ENCODE data around the gene ZNF503. TPM values are rescaled to one million over a fixed set of nuclear protein-coding genes. Genes with fewer than 3 reads are reported as not detected.

ZNF503 gene, protein sequence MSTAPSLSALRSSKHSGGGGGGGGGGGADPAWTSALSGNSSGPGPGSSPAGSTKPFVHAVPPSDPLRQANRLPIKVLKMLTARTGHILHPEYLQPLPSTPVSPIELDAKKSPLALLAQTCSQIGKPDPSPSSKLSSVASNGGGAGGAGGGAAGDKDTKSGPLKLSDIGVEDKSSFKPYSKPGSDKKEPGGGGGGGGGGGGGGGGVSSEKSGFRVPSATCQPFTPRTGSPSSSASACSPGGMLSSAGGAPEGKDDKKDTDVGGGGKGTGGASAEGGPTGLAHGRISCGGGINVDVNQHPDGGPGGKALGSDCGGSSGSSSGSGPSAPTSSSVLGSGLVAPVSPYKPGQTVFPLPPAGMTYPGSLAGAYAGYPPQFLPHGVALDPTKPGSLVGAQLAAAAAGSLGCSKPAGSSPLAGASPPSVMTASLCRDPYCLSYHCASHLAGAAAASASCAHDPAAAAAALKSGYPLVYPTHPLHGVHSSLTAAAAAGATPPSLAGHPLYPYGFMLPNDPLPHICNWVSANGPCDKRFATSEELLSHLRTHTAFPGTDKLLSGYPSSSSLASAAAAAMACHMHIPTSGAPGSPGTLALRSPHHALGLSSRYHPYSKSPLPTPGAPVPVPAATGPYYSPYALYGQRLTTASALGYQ
- 10 to 100 TPM in 2 of 4 donors, 1 to 10 TPM in 2; 2.0 to 17.2 (median 8.9) TPM for polyA plus RNA-seq
- long read RNA-seq, donor 1, transcript ZNF503-201 (2 exons, 3,347 nt): major isoform, 15 of 15 reads
- long read RNA-seq, donor 1, partial matches to known transcripts: 0 of 15 reads
- long read RNA-seq, donor 1, other reads (novel, unspliced or antisense): 0 of 15 reads
- long read RNA-seq, donor 2, partial matches to known transcripts: 0 of 3 reads
- long read RNA-seq, donor 2, other reads (novel, unspliced or antisense): 0 of 3 reads
- long read RNA-seq, donor 3, transcript ZNF503-201 (2 exons, 3,347 nt): major isoform, 9 of 9 reads
- long read RNA-seq, donor 3, partial matches to known transcripts: 0 of 9 reads
- long read RNA-seq, donor 3, other reads (novel, unspliced or antisense): 0 of 9 reads
- long read RNA-seq, donor 4, partial matches to known transcripts: 0 of 1 reads
- long read RNA-seq, donor 4, other reads (novel, unspliced or antisense): 0 of 1 reads
- long read RNA-seq, donor 5: 0 reads
- long read RNA-seq, donor 6, partial matches to known transcripts: 0 of 3 reads
- long read RNA-seq, donor 6, other reads (novel, unspliced or antisense): 0 of 3 reads
- long read RNA-seq, donor 7: 0 reads
- long read RNA-seq, donor 8: 0 reads
- long read RNA-seq, donor 9, partial matches to known transcripts: 0 of 1 reads
- long read RNA-seq, donor 9, other reads (novel, unspliced or antisense): 0 of 1 reads
- long read RNA-seq, donor 10, transcript ZNF503-201 (2 exons, 3,347 nt): major isoform, 5 of 5 reads
- long read RNA-seq, donor 10, partial matches to known transcripts: 0 of 5 reads
- long read RNA-seq, donor 10, other reads (novel, unspliced or antisense): 0 of 5 reads

DNA sequence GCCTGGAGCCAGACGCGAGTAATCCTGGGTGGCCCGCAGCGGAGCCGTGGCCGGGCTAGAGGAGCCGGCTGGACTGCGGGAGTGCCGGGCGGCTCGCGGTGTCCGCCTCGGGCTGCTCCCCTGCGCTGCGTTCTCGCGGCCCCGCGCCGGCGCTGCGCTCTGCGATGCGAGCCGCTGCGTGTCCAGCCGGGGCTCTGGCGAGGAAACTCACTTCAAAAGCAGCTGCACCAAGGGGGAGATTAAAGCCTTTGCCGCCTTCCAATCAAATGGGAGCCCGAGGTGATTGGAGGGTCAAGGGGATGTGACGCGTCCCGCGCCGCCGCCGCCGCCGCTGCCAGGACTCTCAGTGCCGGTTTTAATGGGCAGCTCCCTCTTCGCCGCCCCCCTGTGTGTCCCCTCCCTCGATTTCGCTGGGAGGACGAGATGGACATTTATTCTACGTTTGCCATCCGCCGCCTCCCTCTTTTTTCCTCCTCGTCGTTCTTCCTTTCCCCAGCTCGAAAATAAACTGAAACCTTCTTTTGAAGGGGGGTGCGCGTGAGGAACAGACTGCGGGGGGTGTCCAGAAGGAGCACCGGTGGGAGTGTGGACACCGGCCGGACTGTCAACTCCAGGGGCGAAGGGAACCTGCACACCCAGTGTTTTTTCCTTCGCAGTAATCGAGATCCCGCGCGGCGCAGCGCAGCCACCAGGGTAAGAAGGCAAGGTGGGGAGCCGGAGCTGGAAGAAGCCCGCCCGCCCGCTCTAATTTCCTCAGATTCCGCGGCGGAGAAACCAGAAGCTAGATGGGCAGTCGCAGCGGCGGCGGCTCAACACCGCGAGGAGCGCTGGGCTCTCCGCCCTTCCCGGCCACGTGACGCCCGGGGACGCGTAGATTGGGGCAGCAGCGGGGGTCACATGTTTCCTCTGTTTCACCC is at the start of gene ZNF503:
TSS of gene ZNF503 (minus strand) at position 196 of the 917 bp plus-strand sequence. CDS start 345 bp downstream, outside the sequence.
- WGBS, 3 donors: 0 to 1% (median 1%) methylated on average over 80 to 88 of the region's 88 CpGs
- FAIRE-seq: no peak
- H3K27ac ChIP-seq (ENCODE audit: low read depth in 1 of 3, low read length in 2 of 3): peak within 1 kb of the TSS; percentile 89 to 98 (median 94)

DNA sequence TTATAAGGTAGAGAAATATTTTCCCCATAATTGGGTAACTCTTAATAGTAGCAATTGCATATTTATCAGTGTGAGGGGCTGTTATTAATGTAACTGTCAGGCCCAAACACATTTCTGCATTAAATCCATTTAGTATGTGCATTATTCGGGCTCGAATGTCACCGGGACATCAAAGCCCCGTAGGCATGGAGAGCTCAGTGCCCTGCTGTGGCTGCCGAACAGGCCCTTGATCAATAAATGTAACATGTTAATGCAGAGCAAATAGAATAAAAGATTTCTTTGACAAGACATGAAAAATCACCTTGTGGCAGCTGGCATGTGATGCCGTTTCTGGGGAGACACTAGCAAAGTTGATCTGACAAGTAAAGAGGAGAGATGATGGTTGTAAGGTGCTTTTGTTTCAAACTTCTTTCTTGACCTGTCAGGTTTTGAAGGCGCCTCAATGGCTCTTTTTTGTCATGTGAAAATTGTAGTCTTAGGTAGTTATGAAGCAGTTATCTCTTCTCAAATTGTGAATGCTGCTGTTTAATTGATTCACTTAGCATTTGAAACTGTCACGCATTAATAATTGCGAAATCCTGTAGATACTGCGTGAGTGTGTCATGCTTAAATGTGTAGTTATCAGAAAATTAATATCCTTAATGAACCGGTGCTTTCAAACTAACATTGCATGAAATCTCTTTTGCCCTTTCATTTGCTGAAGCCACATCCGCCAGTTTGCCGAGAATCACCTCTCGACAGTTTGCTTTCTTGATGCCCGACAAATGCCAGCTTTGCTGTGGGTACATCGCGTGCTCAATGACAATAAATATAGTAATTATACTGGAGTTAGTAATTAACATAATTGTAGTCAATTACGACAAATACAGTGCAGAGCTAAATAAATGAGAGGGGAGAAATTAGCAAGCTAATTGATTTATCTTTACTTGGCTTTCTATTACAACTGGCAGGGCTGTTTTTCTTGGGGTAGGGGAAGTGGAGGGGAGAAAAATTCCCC is 49.4 kb upstream of the ZNF503 start:
- Histone ChIP-seq H3K9me3 (ENCODE audit: control insufficient read depth in 2 of 2, insufficient read depth in 1 of 2, low read depth in 1 of 2, low read length in 1 of 2) (peaks cover 0 to 4% of the 10 kb centered on the region in 2 donors), H3K27me3 (ENCODE audit: control insufficient read depth in 3 of 3, insufficient read depth in 3 of 3, low read length in 3 of 3) (no peaks in the 10 kb centered on the region), H3K27ac (ENCODE audit: low read depth in 1 of 3, low read length in 2 of 3) (no peak overlapping the region), H3K4me1 (ENCODE audit: control insufficient read depth in 3 of 3, insufficient read depth in 2 of 3, low read depth in 1 of 3, low read length in 2 of 3) (peaks cover 0 to 4% (median 2%) of the 10 kb centered on the region in 3 donors), H3K36me3 (ENCODE audit: control insufficient read depth in 3 of 3, insufficient read depth in 2 of 3, low read depth in 1 of 3, low read length in 3 of 3) (peaks cover 0 to under 1% (median 0%) of the 10 kb centered on the region in 3 donors), H3K4me3 (ENCODE audit: low read depth in 1 of 3, low read length in 3 of 3) (no peak overlapping the region)
- WGBS, 3 donors: 77 to 90% (median 86%) methylated on average over 18 of the region's 18 CpGs
- DNase-seq: no peak
- no peak for FAIRE-seq

More for the DNA sequence above, at the start of gene ZNF503:
- H3K27me3 ChIP-seq (ENCODE audit: control insufficient read depth in 3 of 3, insufficient read depth in 3 of 3, low read length in 3 of 3): peaks cover 0 to 5% (median 0%) of the 10 kb centered on the region in 3 donors
- peak within 1 kb of the TSS; percentile 54 to 99 (median 79) for H3K4me3 ChIP-seq (ENCODE audit: low read depth in 1 of 3, low read length in 3 of 3)
- peak; percentile 92 to 98 for DNase-seq
- H3K9me3 ChIP-seq (ENCODE audit: control insufficient read depth in 2 of 2, insufficient read depth in 1 of 2, low read depth in 1 of 2, low read length in 1 of 2): peaks cover 0 to 10% of the 10 kb centered on the region in 2 donors
- H3K4me1 ChIP-seq (ENCODE audit: control insufficient read depth in 3 of 3, insufficient read depth in 2 of 3, low read depth in 1 of 3, low read length in 2 of 3): peaks cover 0 to 5% (median 3%) of the 10 kb centered on the region in 3 donors
- H3K36me3 ChIP-seq (ENCODE audit: control insufficient read depth in 3 of 3, insufficient read depth in 2 of 3, low read depth in 1 of 3, low read length in 3 of 3): peaks cover 0 to 24% (median 0%) of the 10 kb centered on the region in 3 donors

DNA sequence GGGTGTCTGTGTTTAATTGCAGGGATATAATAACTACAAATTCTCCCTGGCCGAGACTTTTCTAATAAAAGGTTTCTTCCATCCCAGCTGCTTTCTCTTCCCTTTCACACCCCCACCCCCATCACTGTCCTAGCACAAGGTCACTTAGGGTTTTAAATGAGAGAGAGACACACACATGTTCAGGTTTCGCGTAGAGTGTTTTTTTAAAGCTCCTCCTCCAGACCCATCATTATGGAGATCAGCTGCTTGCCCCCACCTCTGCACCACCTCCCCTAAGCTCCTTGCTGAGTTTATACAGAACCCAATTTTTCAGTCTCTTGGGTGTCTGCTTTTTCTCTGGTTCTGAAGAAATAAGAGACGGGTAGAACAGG is 48.5 kb upstream of the ZNF503 start:
- Histone ChIP-seq H3K4me1 (ENCODE audit: control insufficient read depth in 3 of 3, insufficient read depth in 2 of 3, low read depth in 1 of 3, low read length in 2 of 3) (peaks cover 0 to 4% (median 2%) of the 10 kb centered on the region in 3 donors), H3K27ac (ENCODE audit: low read depth in 1 of 3, low read length in 2 of 3) (no peak overlapping the region), H3K4me3 (ENCODE audit: low read depth in 1 of 3, low read length in 3 of 3) (no peak overlapping the region), H3K36me3 (ENCODE audit: control insufficient read depth in 3 of 3, insufficient read depth in 2 of 3, low read depth in 1 of 3, low read length in 3 of 3) (no peaks in the 10 kb centered on the region), H3K27me3 (ENCODE audit: control insufficient read depth in 3 of 3, insufficient read depth in 3 of 3, low read length in 3 of 3) (no peaks in the 10 kb centered on the region), H3K9me3 (ENCODE audit: control insufficient read depth in 2 of 2, insufficient read depth in 1 of 2, low read depth in 1 of 2, low read length in 1 of 2) (peaks cover 0 to 10% of the 10 kb centered on the region in 2 donors)
- DNase-seq: no peak
- no peak for FAIRE-seq
- WGBS, 3 donors: 66 to 73% (median 70%) methylated on average over 4 of the region's 4 CpGs

DNA sequence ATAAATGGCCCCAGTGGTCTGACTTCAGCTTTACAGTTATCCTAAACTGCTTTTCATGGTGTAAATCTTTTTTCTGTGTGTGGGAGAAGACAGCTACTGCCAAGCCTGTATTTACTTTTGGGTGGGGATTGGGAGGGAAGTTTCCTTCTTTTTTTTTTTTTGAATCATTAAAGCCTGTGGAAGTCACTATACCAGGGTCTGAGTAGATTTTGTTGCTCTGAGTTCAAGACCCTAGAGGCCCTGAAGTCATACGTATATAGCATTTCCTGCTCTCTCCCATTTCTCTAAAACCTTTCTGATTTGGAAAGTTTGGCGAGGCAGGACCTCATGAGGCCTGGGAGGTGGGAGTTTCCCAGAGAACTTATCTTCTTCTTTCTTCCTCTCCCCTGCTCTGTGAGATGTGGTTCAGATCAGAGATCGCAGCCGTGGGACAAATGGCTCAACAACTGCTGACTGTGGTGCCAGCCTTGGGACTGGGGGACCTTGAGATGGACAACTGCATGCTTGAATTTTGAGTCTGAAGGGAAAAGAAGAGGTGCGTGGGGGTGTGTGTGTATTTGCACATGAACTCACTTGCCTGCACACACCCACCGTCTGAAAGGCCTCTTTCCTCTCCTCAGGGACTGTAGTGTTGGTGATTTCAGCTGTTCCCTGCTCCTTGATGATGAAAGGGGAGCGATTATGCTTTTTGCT is 48.0 kb upstream of the ZNF503 start:
- 66 to 77% (median 72%) methylated on average over 7 of the region's 7 CpGs for WGBS, 3 donors
- Histone ChIP-seq H3K4me1 (ENCODE audit: control insufficient read depth in 3 of 3, insufficient read depth in 2 of 3, low read depth in 1 of 3, low read length in 2 of 3) (peaks cover 0 to 4% (median 2%) of the 10 kb centered on the region in 3 donors), H3K9me3 (ENCODE audit: control insufficient read depth in 2 of 2, insufficient read depth in 1 of 2, low read depth in 1 of 2, low read length in 1 of 2) (peaks cover 0 to 14% of the 10 kb centered on the region in 2 donors), H3K4me3 (ENCODE audit: low read depth in 1 of 3, low read length in 3 of 3) (no peak overlapping the region), H3K27ac (ENCODE audit: low read depth in 1 of 3, low read length in 2 of 3) (no peak overlapping the region), H3K36me3 (ENCODE audit: control insufficient read depth in 3 of 3, insufficient read depth in 2 of 3, low read depth in 1 of 3, low read length in 3 of 3) (no peaks in the 10 kb centered on the region), H3K27me3 (ENCODE audit: control insufficient read depth in 3 of 3, insufficient read depth in 3 of 3, low read length in 3 of 3) (no peaks in the 10 kb centered on the region)
- FAIRE-seq (no peak), DNase-seq (no peak)

DNA sequence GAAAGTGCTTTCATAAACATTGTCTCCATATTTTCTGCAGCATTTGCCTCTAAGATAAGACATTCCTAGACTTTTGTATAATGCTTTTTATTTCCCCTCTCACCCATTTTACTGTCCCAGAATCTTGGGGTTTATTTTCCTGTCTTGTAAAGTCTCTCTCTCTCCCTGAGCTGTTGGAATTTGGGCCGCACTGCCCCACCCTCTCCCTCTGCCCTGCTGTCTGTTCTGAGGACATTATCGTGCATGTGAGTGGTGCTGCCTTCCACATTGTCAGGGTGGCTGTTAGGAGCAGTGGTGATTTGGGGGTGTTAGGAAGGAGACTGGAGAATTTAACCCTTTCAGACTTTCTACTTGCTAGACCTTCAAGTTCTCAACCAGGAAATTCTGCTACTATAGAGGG is 46.6 kb upstream of the ZNF503 start:
- WGBS, 3 donors: 30 to 62% (median 50%) methylated on average over 2 of the region's 2 CpGs

DNA sequence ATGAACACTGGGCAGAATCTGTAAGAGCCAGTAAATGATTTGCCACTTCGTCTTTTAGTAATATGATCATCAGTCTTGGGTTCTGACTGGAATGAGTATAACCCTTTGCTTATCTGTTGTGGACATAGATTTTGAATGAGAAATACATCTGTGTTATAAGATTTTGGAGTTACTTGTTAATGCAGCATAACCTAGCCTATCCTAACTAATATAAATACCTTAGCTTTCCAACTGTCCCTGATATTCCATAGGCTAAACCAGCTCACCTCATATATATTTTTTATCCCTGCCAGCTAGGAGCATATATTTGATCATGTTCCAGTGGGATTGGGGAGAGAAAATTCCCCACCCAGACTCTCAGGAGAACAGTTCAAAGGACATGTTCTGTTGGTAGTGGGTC is 44.9 kb upstream of the ZNF503 start:
- Histone ChIP-seq H3K27ac (ENCODE audit: low read depth in 1 of 3, low read length in 2 of 3) (no peak overlapping the region), H3K4me3 (ENCODE audit: low read depth in 1 of 3, low read length in 3 of 3) (no peak overlapping the region), H3K9me3 (ENCODE audit: control insufficient read depth in 2 of 2, insufficient read depth in 1 of 2, low read depth in 1 of 2, low read length in 1 of 2) (peaks cover 0 to 20% of the 10 kb centered on the region in 2 donors), H3K4me1 (ENCODE audit: control insufficient read depth in 3 of 3, insufficient read depth in 2 of 3, low read depth in 1 of 3, low read length in 2 of 3) (peaks cover 0 to 6% (median 2%) of the 10 kb centered on the region in 3 donors), H3K27me3 (ENCODE audit: control insufficient read depth in 3 of 3, insufficient read depth in 3 of 3, low read length in 3 of 3) (no peaks in the 10 kb centered on the region), H3K36me3 (ENCODE audit: control insufficient read depth in 3 of 3, insufficient read depth in 2 of 3, low read depth in 1 of 3, low read length in 3 of 3) (no peaks in the 10 kb centered on the region)
- DNase-seq (no peak), FAIRE-seq (no peak)
- 87 to 95% (median 92%) methylated on average over 1 of the region's 1 CpG for WGBS, 3 donors

More for the DNA sequence above, 46.6 kb upstream of the ZNF503 start:
- Histone ChIP-seq H3K36me3 (ENCODE audit: control insufficient read depth in 3 of 3, insufficient read depth in 2 of 3, low read depth in 1 of 3, low read length in 3 of 3) (no peaks in the 10 kb centered on the region), H3K4me3 (ENCODE audit: low read depth in 1 of 3, low read length in 3 of 3) (no peak overlapping the region), H3K27ac (ENCODE audit: low read depth in 1 of 3, low read length in 2 of 3) (no peak overlapping the region), H3K27me3 (ENCODE audit: control insufficient read depth in 3 of 3, insufficient read depth in 3 of 3, low read length in 3 of 3) (no peaks in the 10 kb centered on the region), H3K4me1 (ENCODE audit: control insufficient read depth in 3 of 3, insufficient read depth in 2 of 3, low read depth in 1 of 3, low read length in 2 of 3) (peaks cover 0 to 4% (median 2%) of the 10 kb centered on the region in 3 donors), H3K9me3 (ENCODE audit: control insufficient read depth in 2 of 2, insufficient read depth in 1 of 2, low read depth in 1 of 2, low read length in 1 of 2) (peaks cover 0 to 20% of the 10 kb centered on the region in 2 donors)
- DNase-seq: no peak
- no peak for FAIRE-seq

Data from small intestine (tissue), 16 donors.